DND-41 (cell line): ENCODE results near the gene CD244.

Source experiments
- CTCF ChIP-seq: IDR thresholded peaks from 2 replicates; pipeline ENCODE4 v1.5.1; 2012; ENCODE audit warnings: borderline replicate concordance, low read length, moderate library complexity, mild to moderate bottlenecking; ENCODE audit not compliant: poor library complexity, severe bottlenecking; ENCODE audit errors: extremely low read depth
- EZH2 ChIP-seq: IDR thresholded peaks from 3 replicates; pipeline ENCODE4 v1.6.1; 2012; ENCODE audit warnings: borderline replicate concordance, low read depth, mild to moderate bottlenecking, moderate library complexity, low read length, inconsistent platforms; ENCODE audit not compliant: severe bottlenecking

GRCh38 chr1:160823296-160823695 is 39.4 kb downstream of the CD244 start:
- TF ChIP-seq CTCF (no peak), EZH2 (no peak)
